PC-3 (cell line): ENCODE measurements around the gene SAPCD2.

Experiments used
- CTCF ChIP-seq: fragments of 300-600 bp; sonication (generic); conservative IDR thresholded peaks from 2 replicates; pipeline ENCODE4 v1.5.1; 2017; ENCODE audit warnings: antibody characterized with exemption, low read depth, mild to moderate bottlenecking, low read length
- EZH2 ChIP-seq: fragments of 300-600 bp; sonication (generic); IDR thresholded peaks from one replicate; pipeline ENCODE4 v1.6.1; 2017; ENCODE audit warnings: antibody characterized with exemption, mild to moderate bottlenecking, low read length; ENCODE audit not compliant: unreplicated experiment

- TF ChIP-seq CTCF = no peak
- TF ChIP-seq EZH2 = no peak
Measured at GRCh38 chr9:137045294-137046087, 24.9 kb downstream of the SAPCD2 start.
